Measurements from ENCODE around the gene TSPAN13.

TSPAN13 gene

GRCh38 chr7:16785846-16786245 is 32.3 kb downstream of the TSPAN13 start:
- Histone ChIP-seq H3K4me3 (ENCODE audit: low read length) (no peak overlapping the region), H2AFZ (ENCODE audit: low read depth, low read length) (no peak overlapping the region), H3K9ac (ENCODE audit: low read length) (no peak overlapping the region), H3K27me3 (ENCODE audit: low read depth, low read length) (no peaks in the 10 kb centered on the region), H3K79me2 (ENCODE audit: low read length) (no peaks in the 10 kb centered on the region), H3K27ac (ENCODE audit: low read length) (no peak overlapping the region), H3K9me3 (ENCODE audit: insufficient read depth, low read length) (no peaks in the 10 kb centered on the region), H3K36me3 (replicated peaks; ENCODE audit: low read depth, low read length) (no peaks in the 10 kb centered on the region), H4K20me1 (ENCODE audit: insufficient read depth, low read length) (no peaks in the 10 kb centered on the region), H3K4me2 (ENCODE audit: low read length) (no peak overlapping the region), H3K4me1 (ENCODE audit: low read length) (no peaks in the 10 kb centered on the region)
- no peak for TF ChIP-seq CTCF (IDR thresholded peaks at IDR 0.05; ENCODE audit: low read depth, low read length)
- no peak for TF ChIP-seq EZH2phosphoT487 (IDR thresholded peaks at IDR 0.05; ENCODE audit: low read depth)

GRCh38 chr7:16786257-16786656 is 32.7 kb downstream of the TSPAN13 start:
- no peaks in the 10 kb centered on the region for H3K4me1 ChIP-seq (ENCODE audit: low read length)
- no peaks in the 10 kb centered on the region for H3K9me3 ChIP-seq (ENCODE audit: insufficient read depth, low read length)
- H3K79me2 ChIP-seq (ENCODE audit: low read length) = no peaks in the 10 kb centered on the region
- no peak overlapping the region for H3K9ac ChIP-seq (ENCODE audit: low read length)
- H3K4me2 ChIP-seq (ENCODE audit: low read length) = no peak overlapping the region
- no peaks in the 10 kb centered on the region for H3K27me3 ChIP-seq (ENCODE audit: low read depth, low read length)
- H2AFZ ChIP-seq (ENCODE audit: low read depth, low read length) = no peak overlapping the region
- no peaks in the 10 kb centered on the region for H3K36me3 ChIP-seq (replicated peaks; ENCODE audit: low read depth, low read length)
- H3K27ac ChIP-seq (ENCODE audit: low read length) = no peak overlapping the region
- no peak overlapping the region for H3K4me3 ChIP-seq (ENCODE audit: low read length)
- H4K20me1 ChIP-seq (ENCODE audit: insufficient read depth, low read length) = no peaks in the 10 kb centered on the region
- no peak for TF ChIP-seq CTCF (IDR thresholded peaks at IDR 0.05; ENCODE audit: low read depth, low read length)
- no peak for TF ChIP-seq EZH2phosphoT487 (IDR thresholded peaks at IDR 0.05; ENCODE audit: low read depth)

- H3K9me3 ChIP-seq (ENCODE audit: insufficient read depth, low read length) = no peaks in the 10 kb centered on the region
- no peak overlapping the region for H3K4me3 ChIP-seq (ENCODE audit: low read length)
- TF ChIP-seq CTCF (IDR thresholded peaks at IDR 0.05; ENCODE audit: low read depth, low read length) (no peak), EZH2phosphoT487 (IDR thresholded peaks at IDR 0.05; ENCODE audit: low read depth) (no peak)
- H3K4me1 ChIP-seq (ENCODE audit: low read length) = peaks cover 5% of the 10 kb centered on the region
- H3K27ac ChIP-seq (ENCODE audit: low read length) = no peak overlapping the region
- H3K27me3 ChIP-seq (ENCODE audit: low read depth, low read length) = no peaks in the 10 kb centered on the region
- H2AFZ ChIP-seq (ENCODE audit: low read depth, low read length) = no peak overlapping the region
- no peaks in the 10 kb centered on the region for H3K79me2 ChIP-seq (ENCODE audit: low read length)
- no peak overlapping the region for H3K9ac ChIP-seq (ENCODE audit: low read length)
- no peaks in the 10 kb centered on the region for H3K36me3 ChIP-seq (replicated peaks; ENCODE audit: low read depth, low read length)
- no peaks in the 10 kb centered on the region for H4K20me1 ChIP-seq (ENCODE audit: insufficient read depth, low read length)
- no peak overlapping the region for H3K4me2 ChIP-seq (ENCODE audit: low read length)
Measured at GRCh38 chr7:16787127-16787526, 33.6 kb downstream of the TSPAN13 start.

GRCh38 chr7:16791071-16791470 is 37.5 kb downstream of the TSPAN13 start:
- Histone ChIP-seq H4K20me1 (ENCODE audit: insufficient read depth, low read length) (no peaks in the 10 kb centered on the region), H3K4me2 (ENCODE audit: low read length) (no peak overlapping the region), H3K9me3 (ENCODE audit: insufficient read depth, low read length) (no peaks in the 10 kb centered on the region), H3K9ac (ENCODE audit: low read length) (no peak overlapping the region), H3K36me3 (replicated peaks; ENCODE audit: low read depth, low read length) (no peaks in the 10 kb centered on the region), H3K27ac (ENCODE audit: low read length) (no peak overlapping the region), H3K27me3 (ENCODE audit: low read depth, low read length) (no peaks in the 10 kb centered on the region), H3K4me3 (ENCODE audit: low read length) (no peak overlapping the region), H2AFZ (ENCODE audit: low read depth, low read length) (no peak overlapping the region), H3K79me2 (ENCODE audit: low read length) (no peaks in the 10 kb centered on the region), H3K4me1 (ENCODE audit: low read length) (peaks cover 10% of the 10 kb centered on the region)
- no peak for TF ChIP-seq CTCF (IDR thresholded peaks at IDR 0.05; ENCODE audit: low read depth, low read length)
- no peak for TF ChIP-seq EZH2phosphoT487 (IDR thresholded peaks at IDR 0.05; ENCODE audit: low read depth)

Measured in OCI-LY3 (cell line).